Trophoblast cell (in vitro differentiated cells and primary cell): ENCODE data around the gene NUTM1.

Experiments used
- DNase-seq, 2 donors: peaks; one replicate each; pipeline ENCODE4 v3.0.0-alpha.2; 2016
- H2AFZ ChIP-seq: 2 replicates; pipeline ENCODE4 v1.6.1; 2013; ENCODE audit warnings: low read length, moderate library complexity, mild to moderate bottlenecking; ENCODE audit not compliant: insufficient read depth, poor library complexity
- H2AK5ac ChIP-seq: 2 replicates; pipeline ENCODE4 v1.6.1; 2013; ENCODE audit warnings: mild to moderate bottlenecking, low read length
- H2BK120ac ChIP-seq: 2 replicates; pipeline ENCODE4 v1.6.1; 2013; ENCODE audit warnings: low read length, mild to moderate bottlenecking, moderate library complexity; ENCODE audit not compliant: insufficient read depth, poor library complexity
- H2BK12ac ChIP-seq: 2 replicates; pipeline ENCODE4 v1.6.1; 2013; ENCODE audit warnings: mild to moderate bottlenecking, low read length, moderate library complexity
- H2BK5ac ChIP-seq: 2 replicates; pipeline ENCODE4 v1.6.1; 2013; ENCODE audit warnings: low read length, low read depth, moderate library complexity, mild to moderate bottlenecking; ENCODE audit not compliant: poor library complexity
- H3K14ac ChIP-seq: 2 replicates; pipeline ENCODE4 v1.6.1; 2013; ENCODE audit warnings: mild to moderate bottlenecking, low read length
- H3K18ac ChIP-seq: 2 replicates; pipeline ENCODE4 v1.6.1; 2013; ENCODE audit warnings: mild to moderate bottlenecking, low read length
- H3K23ac ChIP-seq: 2 replicates; pipeline ENCODE4 v1.6.1; 2013; ENCODE audit warnings: low read length
- H3K27ac ChIP-seq: 2 replicates; pipeline ENCODE4 v1.5.1; 2013; ENCODE audit warnings: low read depth, mild to moderate bottlenecking, inconsistent platforms, low read length, moderate library complexity
- H3K27me3 ChIP-seq: 2 replicates; pipeline ENCODE4 v1.6.1; 2013; ENCODE audit warnings: inconsistent platforms, mild to moderate bottlenecking, low read length, moderate library complexity; ENCODE audit not compliant: insufficient read depth
- H3K36me3 ChIP-seq, 2 experiments: 1 replicate in 1 of 2; 2 replicates in 1 of 2; pipeline ENCODE4 v1.6.1; 2013; ENCODE audit warnings: low read length in 2 of 2, mild to moderate bottlenecking in 2 of 2, moderate library complexity in 1 of 2; ENCODE audit not compliant: insufficient read depth in 2 of 2, control insufficient read depth in 1 of 2
- H3K4ac ChIP-seq: 2 replicates; pipeline ENCODE4 v1.6.1; 2013; ENCODE audit warnings: low read depth, mild to moderate bottlenecking, low read length, moderate library complexity
- H3K4me1 ChIP-seq, 2 experiments: 1 replicate in 1 of 2; 2 replicates in 1 of 2; pipeline ENCODE4 v1.6.1; 2013; ENCODE audit warnings: low read length in 2 of 2, mild to moderate bottlenecking in 2 of 2, moderate library complexity in 1 of 2; ENCODE audit not compliant: insufficient read depth in 2 of 2, control insufficient read depth in 1 of 2
- H3K4me2 ChIP-seq: 2 replicates; pipeline ENCODE4 v1.6.1; 2013; ENCODE audit warnings: inconsistent platforms, mild to moderate bottlenecking, low read length, moderate library complexity
- H3K4me3 ChIP-seq: 2 replicates; pipeline ENCODE4 v1.5.1; 2013; ENCODE audit warnings: mild to moderate bottlenecking, low read depth, low read length, inconsistent platforms
- H3K79me1 ChIP-seq: one replicate; pipeline ENCODE4 v1.6.1; 2013; ENCODE audit warnings: low read length
- H3K79me2 ChIP-seq: 2 replicates; pipeline ENCODE4 v1.6.1; 2013; ENCODE audit warnings: low read length, mild to moderate bottlenecking; ENCODE audit not compliant: control insufficient read depth, insufficient read depth, poor library complexity
- H3K9ac ChIP-seq: 2 replicates; pipeline ENCODE4 v1.6.1; 2013; ENCODE audit warnings: mild to moderate bottlenecking, low read length
- H3K9me3 ChIP-seq: 2 replicates; pipeline ENCODE4 v1.6.1; 2013; ENCODE audit warnings: low read depth, mild to moderate bottlenecking, control low read depth, inconsistent platforms, low read length; ENCODE audit not compliant: insufficient read depth
- H4K12ac ChIP-seq: 2 replicates; pipeline ENCODE4 v1.6.1; 2013; ENCODE audit warnings: low read depth, mild to moderate bottlenecking, low read length, moderate library complexity
- H4K8ac ChIP-seq: 2 replicates; pipeline ENCODE4 v1.6.1; 2013; ENCODE audit warnings: low read depth, mild to moderate bottlenecking, low read length, moderate library complexity
- H4K91ac ChIP-seq: one replicate; pipeline ENCODE4 v1.6.1; 2013; ENCODE audit warnings: low read depth, mild to moderate bottlenecking, low read length, moderate library complexity
- WGBS: extraction: QIAGEN DNeasy Blood & Tissue Kit; methylation state at CpG from one replicate; pipeline ENCODE4 v1.1.7; 2013; ENCODE audit warnings: missing lambda C conversion rate; ENCODE audit not compliant: insufficient read length, insufficient coverage; ENCODE audit errors: extremely low coverage; 5-methylcytosine and 5-hydroxymethylcytosine counted together

The NUTM1 gene

DNA sequence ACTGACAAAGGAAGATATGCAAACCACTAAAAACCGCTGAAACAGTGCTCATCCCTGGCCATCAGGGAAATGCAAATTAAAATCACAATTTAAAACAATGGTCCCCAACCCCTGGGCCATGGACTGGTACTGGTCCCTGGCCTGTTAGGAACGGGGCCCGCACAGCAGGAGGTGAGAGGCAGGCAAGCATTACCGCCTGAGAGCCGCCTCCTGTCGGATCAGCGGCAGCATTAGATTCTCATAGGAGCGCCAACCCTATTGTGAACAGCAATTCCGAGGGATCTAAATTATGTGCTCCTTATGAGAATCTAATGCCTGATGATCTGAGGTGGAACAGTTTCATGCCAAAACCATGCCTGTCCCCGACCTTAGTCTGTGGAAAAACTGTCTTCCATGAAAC lies 19.9 kb upstream of the NUTM1 start:
- H2AK5ac ChIP-seq, result no peak overlapping the region
- no peak overlapping the region for H3K4me2 ChIP-seq
- no peaks in the 10 kb centered on the region for H3K4me1 ChIP-seq
- no peak overlapping the region for H3K14ac ChIP-seq
- peaks cover 2% of the 10 kb centered on the region for H3K79me1 ChIP-seq
- no peak overlapping the region for H3K4me3 ChIP-seq
- no peak overlapping the region for H4K8ac ChIP-seq
- H3K36me3 ChIP-seq, result no peaks in the 10 kb centered on the region
- H2BK120ac ChIP-seq, result no peak overlapping the region
- no CpG with 5 or more reads among the region's 10 CpGs for WGBS
- no peak overlapping the region for H2BK5ac ChIP-seq
- H2BK12ac ChIP-seq, result no peak overlapping the region
- H3K9me3 ChIP-seq, result no peaks in the 10 kb centered on the region
- H3K9ac ChIP-seq, result no peak overlapping the region
- H3K79me2 ChIP-seq, result no peaks in the 10 kb centered on the region
- no peak overlapping the region for H2AFZ ChIP-seq
- no peaks in the 10 kb centered on the region for H3K27me3 ChIP-seq
- H3K27ac ChIP-seq, result no peak overlapping the region
- H3K18ac ChIP-seq, result no peak overlapping the region
- no peak overlapping the region for H3K23ac ChIP-seq
- H3K4ac ChIP-seq, result no peak overlapping the region
- H4K91ac ChIP-seq, result no peak overlapping the region
- no peak for DNase-seq
- H4K12ac ChIP-seq, result no peak overlapping the region

DNA sequence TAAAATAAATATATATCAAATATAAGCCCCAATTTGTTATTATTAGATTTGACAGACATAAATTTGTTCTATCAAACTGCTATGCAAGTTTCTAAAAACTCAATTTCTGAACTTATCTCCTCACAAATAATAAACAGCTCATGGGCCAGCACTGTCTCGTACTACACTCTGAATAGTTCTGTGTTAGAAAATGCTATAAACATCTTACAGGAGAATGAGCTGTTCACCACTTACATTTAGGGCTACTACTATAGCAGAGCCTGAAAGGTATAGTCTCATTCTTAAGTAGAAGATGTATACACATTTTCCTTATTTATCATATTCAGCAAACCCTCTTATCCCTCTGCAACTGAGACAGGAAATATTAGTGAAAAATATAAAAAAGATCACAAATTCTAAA lies 18.2 kb upstream of the NUTM1 start:
- no peak overlapping the region for H4K8ac ChIP-seq
- no peak overlapping the region for H2AK5ac ChIP-seq
- H3K27ac ChIP-seq, result no peak overlapping the region
- H3K14ac ChIP-seq, result no peak overlapping the region
- H2BK5ac ChIP-seq, result no peak overlapping the region
- H4K91ac ChIP-seq, result no peak overlapping the region
- no peaks in the 10 kb centered on the region for H3K36me3 ChIP-seq
- H3K4ac ChIP-seq, result no peak overlapping the region
- no peak overlapping the region for H3K9ac ChIP-seq
- no peak overlapping the region for H2AFZ ChIP-seq
- no peak overlapping the region for H2BK120ac ChIP-seq
- no peaks in the 10 kb centered on the region for H3K79me2 ChIP-seq
- H3K79me1 ChIP-seq, result no peaks in the 10 kb centered on the region
- no peak overlapping the region for H3K23ac ChIP-seq
- no peaks in the 10 kb centered on the region for H3K9me3 ChIP-seq
- no peak overlapping the region for H3K4me2 ChIP-seq
- H2BK12ac ChIP-seq, result no peak overlapping the region
- H3K18ac ChIP-seq, result no peak overlapping the region
- no peaks in the 10 kb centered on the region for H3K27me3 ChIP-seq
- H4K12ac ChIP-seq, result no peak overlapping the region
- no peaks in the 10 kb centered on the region for H3K4me1 ChIP-seq
- WGBS, result no CpG with 5 or more reads among the region's 1 CpG
- no peak for DNase-seq
- no peak overlapping the region for H3K4me3 ChIP-seq

DNA sequence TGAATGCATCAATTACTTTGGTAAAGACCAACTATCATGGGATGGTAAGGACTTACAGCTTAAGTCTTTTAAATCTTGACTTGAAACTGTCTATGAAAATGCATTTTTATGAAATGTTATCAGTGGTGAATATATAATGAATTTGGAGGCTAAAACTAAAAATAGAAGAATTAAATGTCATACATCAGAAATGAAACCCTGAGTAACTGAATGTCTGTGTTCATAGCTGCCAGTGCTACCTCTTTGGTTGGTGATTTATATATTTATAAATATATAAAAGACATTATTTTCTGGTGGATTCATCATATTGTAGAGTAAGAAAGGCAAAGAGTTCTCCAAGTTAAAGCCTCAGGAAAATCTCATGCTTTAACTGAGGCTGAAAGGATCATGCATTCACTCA lies 17.7 kb upstream of the NUTM1 start:
- H3K4ac ChIP-seq, result no peak overlapping the region
- H2AK5ac ChIP-seq, result no peak overlapping the region
- no peak overlapping the region for H3K14ac ChIP-seq
- H3K9ac ChIP-seq, result no peak overlapping the region
- H4K91ac ChIP-seq, result no peak overlapping the region
- no peaks in the 10 kb centered on the region for H3K4me1 ChIP-seq
- no peak overlapping the region for H2AFZ ChIP-seq
- no peaks in the 10 kb centered on the region for H3K27me3 ChIP-seq
- H2BK12ac ChIP-seq, result no peak overlapping the region
- no peaks in the 10 kb centered on the region for H3K36me3 ChIP-seq
- no peak overlapping the region for H4K12ac ChIP-seq
- no peaks in the 10 kb centered on the region for H3K79me2 ChIP-seq
- no peak overlapping the region for H3K4me2 ChIP-seq
- no peak for DNase-seq
- H3K4me3 ChIP-seq, result no peak overlapping the region
- H3K27ac ChIP-seq, result no peak overlapping the region
- no peak overlapping the region for H2BK120ac ChIP-seq
- H3K18ac ChIP-seq, result no peak overlapping the region
- no peak overlapping the region for H4K8ac ChIP-seq
- no peak overlapping the region for H3K23ac ChIP-seq
- no peak overlapping the region for H2BK5ac ChIP-seq
- H3K79me1 ChIP-seq, result no peaks in the 10 kb centered on the region
- no peaks in the 10 kb centered on the region for H3K9me3 ChIP-seq

DNA sequence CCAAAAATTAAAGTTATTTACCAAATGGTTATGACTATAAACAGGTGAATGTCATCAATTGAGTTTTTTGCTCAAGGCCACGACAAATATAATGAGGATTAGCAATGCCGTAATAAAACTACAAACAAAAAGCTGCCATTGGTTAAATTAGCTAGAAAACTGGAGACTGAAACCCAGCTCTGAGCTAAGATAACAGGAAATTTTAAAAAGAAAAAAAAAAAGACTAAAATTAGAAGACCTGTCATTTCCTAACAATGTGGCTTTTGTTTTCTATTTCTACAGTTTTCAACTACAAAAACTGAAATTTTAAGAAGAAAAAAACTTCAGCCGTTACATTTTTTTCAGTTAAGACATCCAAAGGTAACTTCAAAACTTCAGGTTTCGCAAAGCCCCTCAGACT lies 15.2 kb upstream of the NUTM1 start:
- no peak overlapping the region for H2BK120ac ChIP-seq
- no peak overlapping the region for H3K9ac ChIP-seq
- no peak overlapping the region for H4K12ac ChIP-seq
- H3K18ac ChIP-seq, result no peak overlapping the region
- no peak overlapping the region for H3K4ac ChIP-seq
- H4K91ac ChIP-seq, result no peak overlapping the region
- no peak overlapping the region for H2AK5ac ChIP-seq
- H3K27me3 ChIP-seq, result no peaks in the 10 kb centered on the region
- H4K8ac ChIP-seq, result no peak overlapping the region
- no peak overlapping the region for H3K23ac ChIP-seq
- H3K79me1 ChIP-seq, result no peaks in the 10 kb centered on the region
- no peak overlapping the region for H2BK12ac ChIP-seq
- no peak for DNase-seq
- no peaks in the 10 kb centered on the region for H3K9me3 ChIP-seq
- WGBS, result no CpG with 5 or more reads among the region's 4 CpGs
- no peaks in the 10 kb centered on the region for H3K36me3 ChIP-seq
- H3K27ac ChIP-seq, result no peak overlapping the region
- H3K14ac ChIP-seq, result no peak overlapping the region
- no peaks in the 10 kb centered on the region for H3K4me1 ChIP-seq
- no peak overlapping the region for H3K4me2 ChIP-seq
- H3K79me2 ChIP-seq, result no peaks in the 10 kb centered on the region
- H2BK5ac ChIP-seq, result no peak overlapping the region
- no peak overlapping the region for H3K4me3 ChIP-seq
- H2AFZ ChIP-seq, result no peak overlapping the region

- Histone ChIP-seq H3K18ac (no peak overlapping the region), H3K27ac (no peak overlapping the region), H3K36me3 (no peaks in the 10 kb centered on the region), H4K91ac (no peak overlapping the region), H2BK5ac (no peak overlapping the region), H3K4me1 (no peaks in the 10 kb centered on the region), H4K8ac (no peak overlapping the region), H2AFZ (no peak overlapping the region), H3K79me1 (no peaks in the 10 kb centered on the region), H3K9me3 (no peaks in the 10 kb centered on the region), H3K27me3 (no peaks in the 10 kb centered on the region), H3K4me3 (no peak overlapping the region), H2BK120ac (no peak overlapping the region), H2BK12ac (no peak overlapping the region), H3K23ac (no peak overlapping the region), H3K79me2 (no peaks in the 10 kb centered on the region), H3K14ac (no peak overlapping the region), H4K12ac (no peak overlapping the region), H2AK5ac (no peak overlapping the region), H3K9ac (no peak overlapping the region), H3K4me2 (no peak overlapping the region), H3K4ac (no peak overlapping the region)
- DNase-seq, result no peak
- no CpG with 5 or more reads among the region's 2 CpGs for WGBS
Observed at GRCh38 chr15:34329006-34329405, 14.1 kb upstream of the NUTM1 start.
